Endometrium (tissue), 2 donors: Measurements from ENCODE around the gene PACS2.

ENCODE experiments used
- FAIRE-seq: peaks from 2 replicates; lab custom pipeline; 2012; peaks lifted over from hg19 to GRCh38; lab: Jason Lieb, UNC
- donor health status: control.
- donor health status: control.

PACS2 gene

GRCh38 chr14:105445290-105445689, 130.7 kb downstream of the PACS2 start:
- no peak for FAIRE-seq

GRCh38 chr14:105445901-105446845, 131.6 kb downstream of the PACS2 start:
- no peak for FAIRE-seq

GRCh38 chr14:105446971-105447370, 132.4 kb downstream of the PACS2 start:
- no peak for FAIRE-seq
